Activated CD4-positive, alpha-beta memory T cell treated with anti-CD3 and anti-CD28 coated beads, Interleukin-2, amount 10 ng/mL, durations not matched to agents 7 days and 5 days (primary cell): Measurements from ENCODE around the gene RGL1. TPM values are rescaled to one million over a fixed set of nuclear protein-coding genes. Genes with fewer than 3 reads are reported as not detected.

Source experiments
- CTCF ChIA-PET: fragments of 350-600 bp; sonication (Branson Sonifier 250); formaldehyde crosslinking; loops from one replicate; lab custom pipeline; 2021; ENCODE audit warnings: antibody characterized with exemption, inconsistent platforms; lab: Charles Lee
- POLR2A ChIA-PET: fragments of 350-600 bp; sonication (Branson Sonifier 250); formaldehyde crosslinking; loops from one replicate; lab custom pipeline; 2021; ENCODE audit warnings: antibody characterized with exemption; lab: Charles Lee
- DNase-seq: peaks from one replicate; pipeline ENCODE4 v3.0.0-alpha.2; 2020
- H3K27ac Mint-ChIP-seq: one replicate; pipeline ENCODE4 v1.8.0; 2021; ENCODE audit warnings: mild to moderate bottlenecking, mixed read lengths
- H3K27me3 Mint-ChIP-seq: one replicate; pipeline ENCODE4 v1.8.0; 2021; ENCODE audit warnings: mixed read lengths
- H3K36me3 Mint-ChIP-seq: one replicate; pipeline ENCODE4 v1.8.0; 2021; ENCODE audit warnings: low read depth, mixed read lengths
- H3K4me1 Mint-ChIP-seq: one replicate; pipeline ENCODE4 v1.8.0; 2021; ENCODE audit warnings: mixed read lengths
- H3K4me3 Mint-ChIP-seq: one replicate; pipeline ENCODE4 v1.8.0; 2021; ENCODE audit warnings: mild to moderate bottlenecking, mixed read lengths
- H3K9me3 Mint-ChIP-seq: one replicate; pipeline ENCODE4 v1.8.0; 2021; ENCODE audit warnings: mixed read lengths
- total RNA-seq, 2 experiments: library from RNA; stranded (reverse); gene quantifications; one replicate each; pipeline ENCODE4 v1.2.3, GENCODE V29; 2021

The RGL1 gene
- total RNA-seq, 2 experiments from 2014 or later, result 2.4 to 2.8 TPM

DNA sequence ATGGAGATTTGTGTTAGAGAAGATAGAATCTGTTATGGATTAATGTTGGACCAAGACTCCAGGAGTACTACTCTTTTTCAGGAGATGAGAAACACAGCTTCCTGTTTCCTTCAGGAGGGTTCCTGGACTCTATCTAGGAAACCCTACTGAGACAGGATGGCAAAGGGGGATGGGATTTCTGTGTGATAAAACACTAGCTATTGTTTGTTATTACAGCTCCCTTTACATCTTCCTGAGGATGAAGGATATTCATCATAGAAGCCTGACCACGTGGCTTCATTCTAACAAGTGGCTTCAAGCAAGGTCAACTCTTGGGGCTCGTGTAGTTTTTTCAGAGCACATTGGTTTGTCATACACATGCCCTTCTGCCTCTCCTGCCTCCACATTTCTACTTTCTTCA lies 33.3 kb downstream of the RGL1 start:
- peaks cover 19% of the 10 kb centered on the region for H3K4me1 Mint-ChIP-seq
- H3K4me3 Mint-ChIP-seq, result no peak overlapping the region
- H3K27me3 Mint-ChIP-seq, result no peaks in the 10 kb centered on the region
- no peak overlapping the region for H3K27ac Mint-ChIP-seq
- no peak for DNase-seq
- H3K9me3 Mint-ChIP-seq, result no peaks in the 10 kb centered on the region
- ChIA-PET CTCF (no interaction called here), POLR2A (no interaction called here)
- H3K36me3 Mint-ChIP-seq, result no peaks in the 10 kb centered on the region

DNA sequence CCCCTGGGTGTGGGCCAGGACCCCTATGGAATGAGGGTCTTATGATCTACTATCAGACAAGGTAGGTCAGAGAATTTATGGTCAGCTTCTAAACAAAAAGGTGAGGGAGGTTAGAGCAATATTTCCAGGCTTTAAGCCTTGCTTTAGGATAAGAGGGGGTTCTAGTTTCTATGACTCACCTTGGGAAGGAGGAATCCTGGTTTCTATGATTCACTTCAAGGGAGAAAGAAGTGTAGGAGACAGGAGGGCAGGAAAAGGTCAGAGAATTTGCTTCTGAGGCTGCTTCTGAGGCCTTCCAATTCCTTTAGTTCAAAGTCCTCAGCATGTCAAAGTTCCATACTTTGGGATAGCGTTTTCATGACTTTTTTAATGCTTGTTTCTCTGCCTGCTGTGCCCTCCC lies 35.2 kb downstream of the RGL1 start:
- Mint-ChIP-seq H3K27me3 (no peaks in the 10 kb centered on the region), H3K9me3 (no peaks in the 10 kb centered on the region), H3K4me1 (peaks cover 31% of the 10 kb centered on the region), H3K27ac (no peak overlapping the region), H3K4me3 (no peak overlapping the region), H3K36me3 (no peaks in the 10 kb centered on the region)
- no peak for DNase-seq
- POLR2A ChIA-PET, result no interaction called here
- CTCF ChIA-PET, result no interaction called here

DNA sequence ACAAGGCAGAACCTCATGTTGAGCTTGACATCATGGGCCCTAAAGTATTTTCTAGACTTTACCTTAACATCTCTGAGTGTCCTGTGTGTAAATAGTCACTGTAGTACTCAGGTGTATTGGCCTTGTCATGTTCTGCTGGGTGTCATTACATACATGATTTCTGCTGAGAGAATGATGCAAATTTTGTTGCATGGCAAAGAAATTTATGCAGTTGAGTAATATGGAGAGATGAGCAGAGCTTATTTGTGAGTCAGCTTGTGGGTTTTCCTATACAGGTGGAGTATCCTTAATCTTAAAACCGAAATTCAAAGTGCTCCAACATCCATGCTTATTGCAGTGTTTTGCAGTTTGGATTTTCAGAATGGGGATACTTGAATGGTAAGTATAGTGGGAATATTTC lies 36.6 kb downstream of the RGL1 start:
- H3K4me1 Mint-ChIP-seq, result peaks cover 38% of the 10 kb centered on the region
- no peaks in the 10 kb centered on the region for H3K27me3 Mint-ChIP-seq
- H3K27ac Mint-ChIP-seq, result peak overlapping the region; percentile 89
- no peaks in the 10 kb centered on the region for H3K36me3 Mint-ChIP-seq
- no peak for DNase-seq
- no peaks in the 10 kb centered on the region for H3K9me3 Mint-ChIP-seq
- ChIA-PET CTCF (no interaction called here), POLR2A (interaction anchor here (1.0 to 2.5 kb wide), 3 partner anchors 75 to 371 kb away, joined by 3 to 12 read pairs (median 4); no protein-coding TSS in a partner anchor)
- no peak overlapping the region for H3K4me3 Mint-ChIP-seq

DNA sequence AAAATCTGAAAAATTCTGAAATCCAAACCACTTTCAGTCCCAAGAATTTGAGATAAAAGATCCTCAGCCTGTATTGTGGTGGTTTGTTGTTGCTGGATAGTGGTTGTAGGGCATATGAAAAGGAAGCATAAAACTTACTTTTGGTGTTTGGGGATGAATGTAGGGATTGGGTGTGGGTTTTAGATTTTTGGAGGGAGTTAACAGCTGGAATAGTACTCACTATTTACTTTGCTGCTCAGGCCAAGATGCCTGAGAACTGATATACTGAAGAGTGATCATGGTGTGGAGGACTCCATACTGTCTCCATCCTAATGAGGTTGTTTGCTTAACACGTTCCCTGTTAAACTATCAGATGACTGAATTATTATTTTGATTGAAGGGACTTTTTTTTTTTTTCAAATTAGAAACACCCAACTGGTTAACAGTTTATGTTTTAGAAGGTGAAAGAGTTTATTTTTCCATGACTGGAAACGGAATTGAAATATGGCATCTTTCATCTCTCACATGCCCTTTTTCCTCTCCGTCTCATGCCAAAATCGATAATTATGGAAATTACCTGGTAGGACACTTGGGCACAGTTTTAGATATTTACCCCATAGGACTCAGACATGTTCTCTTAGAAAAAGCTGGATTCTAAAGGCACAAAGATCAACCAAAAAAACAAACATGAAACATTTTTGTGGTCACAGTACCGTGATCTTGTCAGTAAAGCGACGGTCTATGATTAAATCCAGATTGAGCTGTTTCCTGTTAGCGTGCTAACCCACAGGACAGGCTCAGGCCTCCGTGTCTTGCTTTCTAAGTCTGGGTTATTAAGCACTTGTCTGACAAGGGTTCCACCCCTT lies 37.3 kb downstream of the RGL1 start:
- DNase-seq, result peak; percentile 50
- Mint-ChIP-seq H3K9me3 (no peaks in the 10 kb centered on the region), H3K27ac (peak overlapping the region; percentile 89), H3K36me3 (no peaks in the 10 kb centered on the region), H3K4me3 (peak overlapping the region; percentile 60), H3K27me3 (no peaks in the 10 kb centered on the region), H3K4me1 (peaks cover 38% of the 10 kb centered on the region)
- ChIA-PET CTCF (interaction anchor here (1.3 kb wide), 1 partner anchor 74 kb away, joined by 7 read pairs; no protein-coding TSS in a partner anchor), POLR2A (interaction anchor here (0.7 to 2.5 kb wide), 7 partner anchors 11 to 372 kb away, joined by 3 to 12 read pairs (median 4); partner anchors contain the start of genes RGL1, SMG7 and TSEN15)

DNA sequence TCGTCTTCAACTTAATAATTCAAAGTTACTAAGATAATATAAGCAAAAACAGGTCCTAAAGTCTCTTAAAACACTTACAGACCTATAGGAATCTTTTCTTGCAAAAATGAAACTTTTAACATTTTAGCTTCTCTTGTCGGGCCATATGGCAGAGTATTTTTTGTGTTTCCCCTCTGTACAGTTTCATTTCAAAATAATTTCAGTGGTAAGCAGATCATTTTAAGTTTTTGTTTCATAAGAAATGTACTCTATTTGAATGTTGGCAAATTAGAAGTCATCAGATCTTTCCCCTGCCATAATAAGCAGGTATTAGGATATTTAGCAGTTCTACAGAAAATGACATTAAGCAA lies 37.9 kb downstream of the RGL1 start:
- Mint-ChIP-seq H3K9me3 (no peaks in the 10 kb centered on the region), H3K27me3 (no peaks in the 10 kb centered on the region), H3K4me3 (peak overlapping the region; percentile 60), H3K4me1 (peaks cover 38% of the 10 kb centered on the region), H3K36me3 (no peaks in the 10 kb centered on the region), H3K27ac (peak overlapping the region; percentile 89)
- ChIA-PET CTCF (interaction anchor here (1.3 kb wide), 1 partner anchor 73 kb away, joined by 7 read pairs; no protein-coding TSS in a partner anchor), POLR2A (interaction anchor here (0.7 to 2.5 kb wide), 6 partner anchors 11 to 372 kb away, joined by 3 to 12 read pairs (median 4); partner anchors contain the start of genes RGL1, SMG7 and TSEN15)
- no peak for DNase-seq

- no peak overlapping the region for H3K27ac Mint-ChIP-seq
- no peak overlapping the region for H3K4me3 Mint-ChIP-seq
- CTCF ChIA-PET, result interaction anchor here (0.8 to 1.3 kb wide), 3 partner anchors 10 to 160 kb away, joined by 3 read pairs; no protein-coding TSS in a partner anchor
- no peak for DNase-seq
- H3K36me3 Mint-ChIP-seq, result no peaks in the 10 kb centered on the region
- H3K4me1 Mint-ChIP-seq, result peaks cover 38% of the 10 kb centered on the region
- no peaks in the 10 kb centered on the region for H3K27me3 Mint-ChIP-seq
- POLR2A ChIA-PET, result no interaction called here
- H3K9me3 Mint-ChIP-seq, result no peaks in the 10 kb centered on the region
Observed at GRCh38 chr1:183844806-183845205, 39.9 kb downstream of the RGL1 start.

DNA sequence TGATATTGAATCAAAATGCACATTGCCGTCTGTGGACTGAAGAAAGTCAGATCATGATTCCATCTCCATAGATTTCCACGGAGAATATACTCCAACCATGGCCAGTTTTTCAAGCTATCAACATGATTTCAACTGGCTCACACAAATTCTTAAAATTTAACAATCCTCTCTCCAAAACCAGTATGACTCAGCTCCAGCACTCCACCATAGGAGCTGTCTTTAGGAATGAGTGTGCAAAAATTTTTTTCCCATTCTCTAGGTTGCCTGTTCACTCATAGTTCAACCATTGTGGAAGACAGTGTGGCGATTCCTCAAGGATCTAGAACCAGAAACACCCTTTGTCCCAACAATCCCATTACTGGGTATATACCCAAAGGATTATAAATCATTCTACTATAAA lies 40.8 kb downstream of the RGL1 start:
- no peaks in the 10 kb centered on the region for H3K9me3 Mint-ChIP-seq
- H3K36me3 Mint-ChIP-seq, result no peaks in the 10 kb centered on the region
- H3K27me3 Mint-ChIP-seq, result no peaks in the 10 kb centered on the region
- ChIA-PET CTCF (interaction anchor here (0.8 to 1.3 kb wide), 3 partner anchors 11 to 160 kb away, joined by 3 read pairs; no protein-coding TSS in a partner anchor), POLR2A (no interaction called here)
- H3K27ac Mint-ChIP-seq, result no peak overlapping the region
- H3K4me3 Mint-ChIP-seq, result no peak overlapping the region
- DNase-seq, result no peak
- H3K4me1 Mint-ChIP-seq, result peaks cover 36% of the 10 kb centered on the region

GRCh38 chr1:183847641-183848040 lies 42.7 kb downstream of the RGL1 start:
- POLR2A ChIA-PET, result no interaction called here
- no peak overlapping the region for H3K27ac Mint-ChIP-seq
- no peaks in the 10 kb centered on the region for H3K9me3 Mint-ChIP-seq
- DNase-seq, result no peak
- no peaks in the 10 kb centered on the region for H3K36me3 Mint-ChIP-seq
- CTCF ChIA-PET, result interaction anchor here (2.0 kb wide), 1 partner anchor 192 kb away, joined by 4 read pairs; no protein-coding TSS in a partner anchor
- no peak overlapping the region for H3K4me3 Mint-ChIP-seq
- no peaks in the 10 kb centered on the region for H3K27me3 Mint-ChIP-seq
- H3K4me1 Mint-ChIP-seq, result peaks cover 22% of the 10 kb centered on the region

- DNase-seq, result no peak
Observed at GRCh38 chr1:183850852-183851251, 45.9 kb downstream of the RGL1 start.

GRCh38 chr1:183859119-183859518 lies 54.2 kb downstream of the RGL1 start:
- no peak for DNase-seq
- H3K4me3 Mint-ChIP-seq, result no peak overlapping the region
- POLR2A ChIA-PET, result no interaction called here
- H3K27ac Mint-ChIP-seq, result no peak overlapping the region
- CTCF ChIA-PET, result no interaction called here
- no peaks in the 10 kb centered on the region for H3K27me3 Mint-ChIP-seq
- no peaks in the 10 kb centered on the region for H3K9me3 Mint-ChIP-seq
- no peaks in the 10 kb centered on the region for H3K36me3 Mint-ChIP-seq
- no peaks in the 10 kb centered on the region for H3K4me1 Mint-ChIP-seq

More at GRCh38 chr1:183850852-183851251, 45.9 kb downstream of the RGL1 start:
- Mint-ChIP-seq H3K4me1 (no peaks in the 10 kb centered on the region), H3K9me3 (no peaks in the 10 kb centered on the region), H3K4me3 (no peak overlapping the region), H3K27ac (no peak overlapping the region), H3K27me3 (no peaks in the 10 kb centered on the region), H3K36me3 (no peaks in the 10 kb centered on the region)
- CTCF ChIA-PET, result no interaction called here
- POLR2A ChIA-PET, result no interaction called here

DNA sequence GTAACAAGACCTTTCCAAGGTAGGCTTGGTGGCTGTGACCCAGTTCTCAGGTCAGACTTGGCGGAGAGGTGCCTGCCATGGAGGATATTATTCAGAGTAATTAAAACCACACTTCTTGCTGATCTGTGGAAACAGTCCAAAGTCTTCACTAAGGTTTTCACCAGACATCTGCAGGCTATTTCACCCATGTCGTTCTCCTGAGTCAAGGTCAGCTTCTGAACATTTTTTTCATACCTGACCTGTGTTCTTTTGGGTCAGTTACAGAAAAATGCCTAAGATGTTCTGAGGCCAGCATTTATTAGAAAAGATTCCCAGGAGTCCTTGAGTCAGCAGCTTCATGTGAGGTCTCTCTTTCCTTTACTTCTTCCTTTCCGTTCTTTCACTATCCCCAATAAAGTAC lies 54.9 kb downstream of the RGL1 start:
- H3K4me1 Mint-ChIP-seq, result no peaks in the 10 kb centered on the region
- DNase-seq, result no peak
- H3K9me3 Mint-ChIP-seq, result no peaks in the 10 kb centered on the region
- POLR2A ChIA-PET, result no interaction called here
- H3K27ac Mint-ChIP-seq, result no peak overlapping the region
- no peak overlapping the region for H3K4me3 Mint-ChIP-seq
- CTCF ChIA-PET, result no interaction called here
- no peaks in the 10 kb centered on the region for H3K27me3 Mint-ChIP-seq
- H3K36me3 Mint-ChIP-seq, result no peaks in the 10 kb centered on the region

GRCh38 chr1:183862967-183863366 lies 58.0 kb downstream of the RGL1 start:
- ChIA-PET CTCF (no interaction called here), POLR2A (no interaction called here)
- Mint-ChIP-seq H3K27ac (no peak overlapping the region), H3K4me1 (no peaks in the 10 kb centered on the region), H3K36me3 (no peaks in the 10 kb centered on the region), H3K27me3 (no peaks in the 10 kb centered on the region), H3K4me3 (no peak overlapping the region), H3K9me3 (no peaks in the 10 kb centered on the region)
- DNase-seq, result no peak

GRCh38 chr1:183863852-183864251 lies 58.9 kb downstream of the RGL1 start:
- Mint-ChIP-seq H3K4me1 (no peaks in the 10 kb centered on the region), H3K27ac (no peak overlapping the region), H3K4me3 (no peak overlapping the region), H3K9me3 (no peaks in the 10 kb centered on the region), H3K36me3 (no peaks in the 10 kb centered on the region), H3K27me3 (no peaks in the 10 kb centered on the region)
- POLR2A ChIA-PET, result no interaction called here
- no peak for DNase-seq
- CTCF ChIA-PET, result no interaction called here
